IMR-90 (cell line): Measurements from ENCODE around the gene PRSS21. TPM values are rescaled to one million over a fixed set of nuclear protein-coding genes. Genes with fewer than 3 reads are reported as not detected.

Source experiments
- ATAC-seq: fragments of 200-7000 bp; cut with Tn5 transposase; 2 replicates; pipeline ENCODE4 v1.9.1; 2020; ENCODE audit warnings: low read depth, mild to moderate bottlenecking, moderate library complexity
- BruUV-seq: library from RNA; stranded (reverse); fragments of 400-500 nt; replicated peaks from 2 replicates; lab custom pipeline; 2021; lab: Mats Ljungman, UMichigan
- CTCF ChIA-PET: fragments of 300-600 bp; formaldehyde crosslinking; extraction: SDS; loops from one replicate; lab custom pipeline; 2021; ENCODE audit warnings: antibody characterized with exemption; lab: Yijun Ruan, JAX
- POLR2A ChIA-PET: fragments of 300-600 bp; sonication (Branson Sonifier 250); formaldehyde crosslinking; loops from one replicate; lab custom pipeline; 2022; ENCODE audit warnings: antibody characterized with exemption; ENCODE audit not compliant: unreplicated experiment; lab: Charles Lee
- DNase-seq: peaks from one replicate; pipeline ENCODE4 v3.0.0; 2013
- H2AFZ ChIP-seq: replicated peaks from 2 replicates; pipeline ENCODE3; 2013; ENCODE audit warnings: low read length, mild to moderate bottlenecking; ENCODE audit not compliant: poor library complexity
- H2AK5ac ChIP-seq: 2 replicates; pipeline ENCODE4 v1.6.1; 2013; ENCODE audit warnings: low read depth, low read length, inconsistent platforms
- H2AK9ac ChIP-seq: replicated peaks from 2 replicates; pipeline ENCODE3; 2013; ENCODE audit warnings: mild to moderate bottlenecking, low read depth, low read length, moderate library complexity; ENCODE audit not compliant: poor library complexity
- H2BK120ac ChIP-seq: 2 replicates; pipeline ENCODE4 v1.6.1; 2013; ENCODE audit warnings: low read depth, low read length, inconsistent platforms
- H2BK15ac ChIP-seq: 3 replicates; pipeline ENCODE4 v1.6.1; 2013; ENCODE audit warnings: low read depth, low read length, inconsistent platforms
- H2BK20ac ChIP-seq: 2 replicates; pipeline ENCODE4 v1.6.1; 2013; ENCODE audit warnings: low read depth, mild to moderate bottlenecking, inconsistent platforms, low read length, moderate library complexity
- H2BK5ac ChIP-seq: 2 replicates; pipeline ENCODE4 v1.6.1; 2013; ENCODE audit warnings: mild to moderate bottlenecking, low read depth, low read length, inconsistent platforms; ENCODE audit not compliant: poor library complexity, severe bottlenecking
- H3K14ac ChIP-seq: replicated peaks from 2 replicates; pipeline ENCODE4 v1.6.1; 2013; ENCODE audit warnings: low read depth, low read length, inconsistent platforms
- H3K18ac ChIP-seq: 2 replicates; pipeline ENCODE4 v1.6.1; 2013; ENCODE audit warnings: low read depth, low read length, control low read depth
- H3K23ac ChIP-seq: 2 replicates; pipeline ENCODE4 v1.6.1; 2013; ENCODE audit warnings: low read depth, low read length, inconsistent platforms
- H3K27ac ChIP-seq: 2 replicates; pipeline ENCODE4 v1.5.1; 2013; ENCODE audit warnings: mild to moderate bottlenecking, control low read depth, low read length; ENCODE audit not compliant: insufficient read depth
- H3K27me3 ChIP-seq: 2 replicates; pipeline ENCODE4 v1.6.1; 2013; ENCODE audit warnings: low read length; ENCODE audit not compliant: control insufficient read depth, insufficient read depth
- H3K36me3 ChIP-seq: 2 replicates; pipeline ENCODE4 v1.6.1; 2013; ENCODE audit warnings: low read length, mixed read lengths; ENCODE audit not compliant: control insufficient read depth, insufficient read depth
- H3K4ac ChIP-seq: 2 replicates; pipeline ENCODE4 v1.6.1; 2013; ENCODE audit warnings: low read depth, low read length, inconsistent platforms
- H3K4me1 ChIP-seq: 2 replicates; pipeline ENCODE4 v1.6.1; 2013; ENCODE audit warnings: low read length, mixed read lengths; ENCODE audit not compliant: control insufficient read depth, insufficient read depth
- H3K4me2 ChIP-seq: 2 replicates; pipeline ENCODE4 v1.6.1; 2013; ENCODE audit warnings: low read depth, mild to moderate bottlenecking, control low read depth, low read length, moderate library complexity
- H3K4me3 ChIP-seq: 2 replicates; pipeline ENCODE4 v1.5.1; 2013; ENCODE audit warnings: low read depth, mild to moderate bottlenecking, control low read depth, low read length, moderate library complexity; ENCODE audit not compliant: insufficient read depth
- H3K56ac ChIP-seq: 2 replicates; pipeline ENCODE4 v1.6.1; 2013; ENCODE audit warnings: low read length, inconsistent platforms; ENCODE audit not compliant: insufficient read depth; ENCODE audit errors: extremely low read depth
- H3K79me1 ChIP-seq, 2 experiments: 2 replicates each; pipeline ENCODE4 v1.6.1; 2013; ENCODE audit warnings: low read length in 2 of 2, inconsistent platforms in 1 of 2, low read depth in 1 of 2
- H3K9ac ChIP-seq: 2 replicates; pipeline ENCODE4 v1.6.1; 2013; ENCODE audit warnings: low read depth, low read length, control low read depth
- H3K9me1 ChIP-seq: 2 replicates; pipeline ENCODE4 v1.6.1; 2013; ENCODE audit warnings: low read length, inconsistent platforms; ENCODE audit not compliant: insufficient read depth
- H3K9me3 ChIP-seq: 2 replicates; pipeline ENCODE4 v1.6.1; 2013; ENCODE audit warnings: low read length; ENCODE audit not compliant: control insufficient read depth, insufficient read depth
- H4K20me1 ChIP-seq: 2 replicates; pipeline ENCODE4 v1.6.1; 2013; ENCODE audit warnings: low read length, inconsistent platforms; ENCODE audit not compliant: insufficient read depth
- H4K5ac ChIP-seq: 2 replicates; pipeline ENCODE4 v1.6.1; 2013; ENCODE audit warnings: mild to moderate bottlenecking, low read depth, low read length, control low read depth
- H4K8ac ChIP-seq, 2 experiments: 2 replicates each; pipeline ENCODE4 v1.6.1; 2013; ENCODE audit warnings: low read depth in 2 of 2, low read length in 2 of 2, control low read depth in 1 of 2, inconsistent platforms in 1 of 2
- H4K91ac ChIP-seq: 2 replicates; pipeline ENCODE4 v1.6.1; 2013; ENCODE audit warnings: low read depth, low read length, inconsistent platforms; ENCODE audit not compliant: insufficient read depth
- NFE2L2 ChIP-seq: fragments of 150-350 bp; IDR thresholded peaks from 2 replicates; pipeline ENCODE4 v1.6.1; 2016; ENCODE audit warnings: low read depth, mild to moderate bottlenecking, low read length
- RCOR1 ChIP-seq: IDR thresholded peaks from 2 replicates; pipeline ENCODE4 v1.6.1; 2012; ENCODE audit warnings: mild to moderate bottlenecking, low read length, improper control_type of control experiment; ENCODE audit not compliant: insufficient replicate concordance
- RFX5 ChIP-seq: IDR thresholded peaks from 2 replicates; pipeline ENCODE4 v1.8.0; 2012; ENCODE audit warnings: low read depth, mild to moderate bottlenecking, low read length, moderate library complexity
- SMC3 ChIP-seq: fragments of 150-350 bp; IDR thresholded peaks from 2 replicates; pipeline ENCODE4 v1.6.1; 2016; ENCODE audit warnings: low read depth, mild to moderate bottlenecking, antibody characterized with exemption, low read length, moderate library complexity
- WGBS, 2 experiments: methylation state at CpG; one replicate each; pipeline versions ENCODE4 v1.1.5 to v1.1.7; 2013; ENCODE audit warnings: missing lambda C conversion rate in 2 of 2; ENCODE audit not compliant: insufficient read length in 1 of 2; ENCODE audit errors: extremely low coverage in 2 of 2; 5-methylcytosine and 5-hydroxymethylcytosine counted together
- dilution Hi-C: fragments of 300-500 bp; cut with HindIII; formaldehyde crosslinking; loops from one replicate; pipeline ENCODE4 v1.14.3; 2018; ENCODE audit warnings: low sequenced_read_pairs; ENCODE audit not compliant: unreplicated experiment
- in situ Hi-C: fragments of 300-500 bp; cut with MboI; formaldehyde crosslinking; loops from 3 replicates; pipeline ENCODE4 v1.14.3; 2019; ENCODE audit warnings: low sequenced_read_pairs, inconsistent platforms, mixed read lengths
- intact Hi-C: fragments of 100-400 bp; cut with micrococcal nuclease; formaldehyde crosslinking; loops from 2 replicates; pipeline ENCODE4 v1.10.0; 2022
- polyA plus RNA-seq, 3 experiments: library from polyadenylated mRNA; depleted of rRNA; stranded (reverse); fragments of >200 nt; gene quantifications; 2 replicates each; pipeline ENCODE4 v1.2.3, GENCODE V29; 2012; ENCODE audit warnings: low replicate concordance in 1 of 3
- total RNA-seq: library from RNA; depleted of rRNA; stranded (reverse); fragments of >200 nt; gene quantifications from 2 replicates; pipeline ENCODE4 v1.2.3, GENCODE V29; 2012

The PRSS21 gene
- total and polyA plus RNA-seq, 2 of the 4 experiments (the other 2 are of a cell fraction) = 0.21 TPM; not detected in 1

- Histone ChIP-seq H3K27me3 (peaks cover 69% of the 10 kb centered on the region), H3K23ac (no peak overlapping the region), H3K9ac (no peak overlapping the region)
Observed at GRCh38 chr16:2786826-2787151, 30.2 kb upstream of the PRSS21 start.

More at GRCh38 chr16:2786826-2787151, 30.2 kb upstream of the PRSS21 start:
- intact Hi-C loops (no loop called here), in situ Hi-C loops (no loop called here), dilution Hi-C loops (no loop called here)
- no peaks in the 10 kb centered on the region for H3K4me1 ChIP-seq
- ChIA-PET POLR2A (no interaction called here), CTCF (no interaction called here)
- no TSS peak for BruUV-seq
- no peak overlapping the region for H2AFZ ChIP-seq
- DNase-seq = no peak
- H2AK5ac ChIP-seq = no peak overlapping the region
- no peak overlapping the region for H3K56ac ChIP-seq
- no peak overlapping the region for H4K8ac ChIP-seq
- no peaks in the 10 kb centered on the region for H3K36me3 ChIP-seq
- no peak overlapping the region for H2AK9ac ChIP-seq
- H2BK5ac ChIP-seq = no peak overlapping the region
- H3K79me1 ChIP-seq = no peaks in the 10 kb centered on the region
- H2BK120ac ChIP-seq = no peak overlapping the region
- H4K91ac ChIP-seq = no peak overlapping the region
- WGBS, 2 experiments = 14 to 100% methylated on average over 2 of the region's 3 CpGs
- ATAC-seq = no peak
- TF ChIP-seq RCOR1 (no peak), NFE2L2 (no peak), SMC3 (no peak), RFX5 (no peak)
- H3K9me3 ChIP-seq = no peaks in the 10 kb centered on the region
- H3K14ac ChIP-seq = no peak overlapping the region
- H3K9me1 ChIP-seq = no peaks in the 10 kb centered on the region
- no peak overlapping the region for H2BK15ac ChIP-seq
- no peaks in the 10 kb centered on the region for H4K20me1 ChIP-seq
- H3K27ac ChIP-seq = no peak overlapping the region
- H3K4me2 ChIP-seq = no peak overlapping the region
- no peak overlapping the region for H3K4ac ChIP-seq
- H3K18ac ChIP-seq = no peak overlapping the region
- H4K5ac ChIP-seq = no peak overlapping the region
- H3K4me3 ChIP-seq = no peak overlapping the region
- no peak overlapping the region for H2BK20ac ChIP-seq
